Activated CD8-positive, alpha-beta memory T cell treated with anti-CD3 and anti-CD28 coated beads for 24 hours (primary cell): Measurements from ENCODE around the gene PPP2R5D.
"Not testable (repeated sequence)": the region's sequence is repeated elsewhere in the genome, so short reads cannot be mapped to it uniquely, and the experiment has no call there.

ENCODE experiments used
- DNase-seq: peaks from one replicate; pipeline ENCODE4 v3.0.0-alpha.2; 2020

PPP2R5D gene

DNA sequence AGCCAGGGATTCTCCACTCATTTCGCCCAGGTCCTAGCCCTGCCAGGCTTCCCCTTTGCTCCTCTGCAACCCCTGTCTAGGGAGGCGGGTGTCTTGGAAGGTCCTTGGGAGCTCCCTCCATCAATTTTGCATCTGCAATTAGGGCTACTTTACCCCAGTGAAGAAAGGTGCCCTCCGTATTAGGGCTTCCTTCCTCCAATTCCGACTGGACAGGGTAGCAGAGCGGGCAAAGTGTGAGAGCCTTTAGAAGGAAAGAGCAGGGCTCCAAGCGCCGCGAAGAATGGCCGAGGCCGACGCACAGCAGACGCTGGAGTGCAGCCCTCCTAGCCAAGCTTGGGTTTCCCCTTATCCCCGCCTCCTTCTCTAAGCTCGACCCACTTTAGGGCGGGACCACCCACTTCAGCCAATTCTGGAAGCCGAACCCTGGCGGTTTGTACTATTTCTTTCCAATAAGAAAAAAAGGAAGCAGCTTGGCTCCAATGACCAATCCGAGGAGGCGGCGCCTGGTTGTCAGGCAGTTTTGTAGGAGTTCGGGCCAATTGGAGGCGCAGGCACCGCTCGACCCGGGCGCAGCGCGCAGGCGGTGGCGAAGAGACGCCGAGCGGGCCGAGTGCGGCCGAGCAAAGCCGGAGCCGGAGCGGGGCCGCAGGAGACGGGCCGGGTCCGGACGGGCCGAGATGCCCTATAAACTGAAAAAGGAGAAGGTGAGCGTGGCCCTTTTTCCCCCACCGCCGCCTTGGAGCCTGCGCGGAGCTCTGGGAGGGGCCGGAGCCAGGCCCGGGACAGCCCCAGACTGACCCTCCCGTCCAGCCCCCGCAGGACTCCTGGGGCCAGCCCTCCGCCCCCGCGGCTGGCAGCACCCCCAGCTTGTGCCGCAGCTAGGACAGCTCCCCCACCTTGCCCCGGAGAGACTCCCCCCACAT, at the start of gene PPP2R5D:
TSS of gene PPP2R5D (plus strand) at position 570 of the 923 bp plus-strand sequence. CDS start at position 678, 108 bp downstream.
- DNase-seq: peak; percentile 97

DNA sequence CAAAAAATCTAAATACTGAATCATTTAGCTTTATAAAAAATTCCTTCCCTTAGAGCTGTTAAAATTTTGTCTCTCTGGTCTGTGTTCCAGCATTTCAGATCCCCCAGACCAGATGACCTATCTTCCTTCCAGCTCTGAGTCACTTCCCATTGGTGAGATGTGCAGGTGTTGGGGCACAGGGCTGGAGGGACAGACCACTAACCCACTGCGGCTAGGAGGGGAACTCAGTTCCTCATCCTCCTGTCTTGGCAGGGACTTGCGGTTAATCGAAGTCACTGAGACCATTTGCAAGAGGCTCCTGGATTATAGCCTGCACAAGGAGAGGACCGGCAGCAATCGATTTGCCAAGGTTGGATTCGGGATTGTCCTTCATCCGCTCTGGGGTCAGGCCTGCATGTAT, 49.0 kb upstream of the PPP2R5D start:
- no peak for DNase-seq

DNA sequence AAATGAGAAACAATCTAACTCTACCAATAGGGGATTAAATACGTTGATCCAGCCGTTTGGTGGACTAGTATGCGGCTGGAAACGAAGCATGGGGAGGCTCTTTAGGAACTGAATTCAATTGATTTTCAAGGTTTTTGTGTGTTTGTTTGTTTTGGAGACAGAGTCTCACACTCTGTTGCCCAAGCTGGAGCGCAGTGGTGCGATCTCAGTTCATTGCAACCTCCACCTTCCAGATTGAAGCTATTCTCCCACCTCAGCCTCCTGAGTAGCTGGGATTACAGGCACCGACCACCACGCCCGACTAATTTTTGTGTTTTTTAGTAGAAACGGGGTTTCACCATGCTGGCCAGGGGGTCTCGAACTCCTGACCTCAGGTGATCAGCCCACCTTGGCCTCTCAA, 48.0 kb upstream of the PPP2R5D start:
- DNase-seq: no peak

DNA sequence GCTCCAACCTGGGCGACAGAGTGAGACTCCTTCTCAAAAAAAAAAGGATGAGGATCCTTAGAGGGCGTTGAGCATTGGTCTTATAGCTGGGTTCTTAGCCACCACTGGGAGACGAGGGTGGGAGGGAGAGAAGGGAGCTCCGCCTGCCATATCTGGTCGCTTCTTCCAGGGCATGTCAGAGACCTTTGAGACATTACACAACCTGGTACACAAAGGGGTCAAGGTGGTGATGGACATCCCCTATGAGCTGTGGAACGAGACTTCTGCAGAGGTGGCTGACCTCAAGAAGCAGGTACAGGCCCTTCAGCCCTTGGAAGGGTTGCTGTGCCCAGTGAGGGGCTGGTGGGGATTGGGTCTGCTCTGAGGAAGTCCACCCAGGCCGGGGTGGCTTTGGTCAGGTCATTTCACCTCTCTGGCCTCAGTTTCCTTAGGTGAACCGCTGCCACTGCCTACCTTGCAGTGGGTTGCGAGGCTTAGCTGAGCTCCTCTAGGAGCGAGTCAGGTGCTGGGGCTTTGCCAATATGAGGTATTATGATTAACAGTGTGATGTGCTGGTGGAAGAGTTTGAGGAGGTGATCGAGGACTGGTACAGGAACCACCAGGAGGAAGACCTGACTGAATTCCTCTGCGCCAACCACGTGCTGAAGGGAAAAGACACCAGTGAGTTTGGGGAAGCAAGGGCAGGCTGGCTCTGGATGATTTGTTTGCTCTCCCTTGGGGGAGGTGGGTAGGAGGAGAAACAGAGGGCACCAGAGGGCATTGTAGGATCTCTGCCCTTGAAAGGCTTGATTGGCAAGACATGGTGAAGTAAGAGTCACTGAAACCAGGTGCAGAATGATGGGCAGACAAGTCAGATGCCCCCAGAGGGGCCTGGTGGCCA, 46.6 kb upstream of the PPP2R5D start:
- no peak for DNase-seq

DNA sequence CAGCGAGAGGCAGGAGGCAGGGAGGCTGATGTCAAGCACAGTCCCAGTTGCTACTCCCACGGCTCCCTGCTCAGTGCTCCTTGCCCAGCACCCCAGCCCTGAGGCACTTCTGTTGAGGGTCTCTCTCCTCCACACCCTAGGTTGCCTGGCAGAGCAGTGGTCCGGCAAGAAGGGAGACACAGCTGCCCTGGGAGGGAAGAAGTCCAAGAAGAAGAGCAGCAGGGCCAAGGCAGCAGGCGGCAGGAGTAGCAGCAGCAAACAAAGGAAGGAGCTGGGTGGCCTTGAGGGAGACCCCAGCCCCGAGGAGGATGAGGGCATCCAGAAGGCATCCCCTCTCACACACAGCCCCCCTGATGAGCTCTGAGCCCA, 46.0 kb upstream of the PPP2R5D start:
- DNase-seq: no peak

DNA sequence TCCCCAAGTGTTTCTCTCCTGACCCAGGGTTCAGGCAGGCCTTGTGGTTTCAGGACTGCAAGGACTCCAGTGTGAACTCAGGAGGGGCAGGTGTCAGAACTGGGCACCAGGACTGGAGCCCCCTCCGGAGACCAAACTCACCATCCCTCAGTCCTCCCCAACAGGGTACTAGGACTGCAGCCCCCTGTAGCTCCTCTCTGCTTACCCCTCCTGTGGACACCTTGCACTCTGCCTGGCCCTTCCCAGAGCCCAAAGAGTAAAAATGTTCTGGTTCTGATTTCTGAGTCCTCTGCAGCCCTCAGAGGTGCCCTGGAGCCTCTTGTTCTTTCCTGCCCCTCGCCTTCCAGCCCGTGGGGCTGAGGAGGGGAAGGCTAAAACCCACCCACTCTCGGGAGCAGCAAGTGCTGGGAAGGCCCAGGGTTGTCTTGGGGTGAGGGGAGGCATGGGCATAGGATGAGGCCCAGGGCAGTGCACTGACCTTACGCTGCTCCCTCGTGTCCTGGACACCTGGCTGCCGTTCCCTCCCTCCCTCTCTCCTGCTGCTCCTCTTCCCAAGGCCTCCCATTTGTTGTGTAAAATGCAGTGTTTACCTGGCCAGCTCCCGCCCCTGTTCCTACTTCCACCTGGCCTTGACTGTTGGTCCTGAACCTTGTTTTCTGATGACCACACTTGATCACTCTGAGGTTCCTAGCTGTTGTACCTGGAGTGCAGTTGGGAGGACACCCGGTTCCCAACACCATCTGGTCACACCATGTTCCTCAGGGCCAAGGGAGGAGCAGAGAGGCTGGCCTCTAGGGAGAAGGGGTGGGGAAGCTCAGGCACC, 45.2 kb upstream of the PPP2R5D start:
- no peak for DNase-seq

DNA sequence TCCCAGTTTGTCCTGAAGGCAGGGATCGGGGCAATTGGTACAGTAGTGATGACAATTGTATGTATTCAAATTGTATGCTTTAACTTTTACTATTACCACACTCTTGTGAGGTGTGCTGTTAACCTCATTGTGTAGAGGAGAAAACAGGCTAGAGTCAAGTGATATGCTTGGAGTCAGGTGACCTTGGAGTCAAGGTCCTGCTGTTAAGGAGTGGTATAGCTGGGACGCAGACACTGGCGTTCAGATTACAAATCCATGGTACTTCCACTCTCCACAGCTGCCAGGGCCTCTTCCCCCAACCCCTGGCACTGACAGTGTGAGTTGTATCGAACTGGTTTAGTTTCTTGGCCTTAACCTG, 44.6 kb upstream of the PPP2R5D start:
- DNase-seq: no peak

DNA sequence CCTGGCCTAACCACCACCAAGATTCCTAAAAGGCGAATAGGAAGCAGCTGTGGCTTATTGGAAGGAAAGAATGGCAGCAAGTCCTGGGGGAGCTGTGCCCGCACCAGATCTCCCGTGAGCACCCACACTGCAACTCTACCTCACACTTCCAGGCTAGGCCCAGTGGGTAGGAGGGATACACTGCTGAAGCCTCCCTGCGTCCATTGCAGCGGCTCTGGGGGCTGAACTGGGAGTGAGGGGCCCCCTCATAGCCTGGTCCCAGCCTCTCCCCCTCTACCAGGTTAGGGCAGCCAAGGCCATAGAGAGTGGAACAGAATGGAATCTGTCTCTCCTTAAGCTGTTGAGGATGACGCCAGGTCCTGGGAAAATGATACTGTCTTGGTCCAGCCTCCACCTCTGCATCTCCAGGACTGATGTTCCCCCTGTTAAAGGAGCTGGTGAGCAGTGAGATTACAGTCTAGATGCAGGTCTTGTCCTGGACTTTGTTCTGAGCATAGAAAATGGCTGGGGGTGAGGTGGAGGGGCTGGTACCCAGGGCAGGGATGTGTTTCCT, 43.8 kb upstream of the PPP2R5D start:
- DNase-seq: no peak

DNA sequence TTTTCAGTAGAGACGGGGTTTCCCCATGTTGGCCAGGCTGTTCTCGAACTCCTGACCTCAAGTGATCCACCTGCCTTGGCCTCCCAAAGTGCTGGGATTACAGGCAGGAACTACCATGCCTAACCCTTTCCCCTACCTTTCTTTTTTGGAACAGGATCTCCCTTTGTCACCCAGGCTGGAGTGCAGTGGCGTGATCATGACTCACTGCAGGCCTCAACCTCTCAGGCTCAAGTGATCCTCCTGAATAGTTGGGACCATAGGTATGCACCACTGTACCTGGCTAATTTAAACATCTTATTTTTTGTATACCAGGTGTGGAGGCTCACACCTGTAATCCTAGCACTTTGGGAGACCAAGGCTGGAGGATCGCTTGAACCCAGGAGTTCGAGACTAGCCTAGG, 43.0 kb upstream of the PPP2R5D start:
- not testable (repeated sequence) for DNase-seq

DNA sequence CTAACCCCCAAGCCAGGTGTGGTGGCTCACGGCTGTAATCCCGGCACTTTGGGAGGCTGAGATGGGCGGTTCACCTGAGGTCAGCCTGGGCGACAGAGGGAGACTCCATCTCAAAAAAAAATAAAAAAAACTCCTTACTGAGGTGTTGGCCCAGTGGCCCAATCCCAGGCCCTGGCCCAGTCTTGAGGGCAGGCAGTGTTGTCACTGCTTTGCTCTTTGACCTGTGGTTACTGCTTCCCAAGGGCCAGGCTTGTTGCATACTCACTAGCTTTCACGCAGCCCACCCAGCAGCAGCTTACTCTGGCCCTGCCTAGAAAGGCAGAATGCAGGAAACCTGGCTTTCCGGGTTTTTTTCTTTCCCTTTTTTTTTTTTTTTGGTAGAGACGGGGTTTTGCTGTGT, 41.9 kb upstream of the PPP2R5D start:
- DNase-seq: no peak

DNA sequence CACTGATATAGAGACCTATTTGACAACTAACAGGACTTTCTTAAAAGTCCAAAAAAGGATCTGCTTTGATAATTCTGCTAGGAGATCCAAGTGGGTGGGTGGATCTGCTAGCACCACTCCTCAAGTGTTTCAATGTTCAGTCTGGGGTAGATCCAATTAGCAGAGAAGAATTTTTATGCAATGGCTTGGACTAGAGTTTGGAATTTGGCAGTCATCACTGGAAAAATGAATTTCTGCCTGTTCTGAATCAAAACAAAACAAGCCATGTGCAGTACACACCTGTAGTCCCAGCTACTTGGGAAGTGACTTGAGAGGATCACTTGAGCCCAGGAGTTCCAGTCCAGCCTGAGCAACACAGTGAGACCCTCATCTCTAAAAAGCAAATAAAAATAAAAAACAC, 36.4 kb upstream of the PPP2R5D start:
- DNase-seq: no peak

DNA sequence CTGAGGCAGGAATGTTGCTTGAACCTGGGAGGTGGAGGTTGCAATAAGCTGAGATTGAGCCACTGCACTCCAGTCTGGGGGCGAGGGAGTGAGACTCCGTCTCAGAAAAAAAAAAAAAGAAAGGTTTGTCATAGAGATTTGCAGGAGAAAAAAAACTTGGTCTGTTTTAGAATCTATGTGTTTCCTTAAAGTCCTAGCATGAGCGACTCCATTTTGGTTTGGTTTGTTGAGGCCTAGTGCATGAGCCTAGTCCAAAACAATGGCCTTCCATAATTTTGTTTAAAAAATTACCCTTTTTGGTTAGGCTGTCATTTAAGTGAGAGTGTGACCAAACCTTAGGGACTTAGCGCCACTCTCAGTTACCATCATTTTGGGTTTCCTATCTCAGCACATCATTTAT, 32.0 kb upstream of the PPP2R5D start:
- DNase-seq: no peak

DNA sequence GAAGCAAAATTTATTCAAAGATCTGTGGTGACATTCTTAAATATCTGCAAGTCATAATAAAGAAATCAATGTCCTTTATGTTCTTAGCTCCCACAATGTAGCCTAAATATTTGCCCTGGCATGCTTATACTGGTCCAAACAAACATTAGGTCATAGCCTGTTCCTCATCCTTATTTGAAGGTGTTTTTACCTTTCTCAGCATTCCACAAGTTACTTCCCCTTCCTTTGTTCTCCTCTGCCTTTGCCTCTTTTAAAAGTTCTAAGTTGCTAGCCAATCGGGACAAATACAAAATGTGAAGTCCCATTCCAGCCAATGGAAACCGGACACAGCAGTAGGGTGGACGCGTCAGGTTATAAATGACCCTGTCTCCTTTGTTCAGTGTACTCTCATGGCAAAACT, 30.0 kb upstream of the PPP2R5D start:
- DNase-seq: not testable (repeated sequence)

DNA sequence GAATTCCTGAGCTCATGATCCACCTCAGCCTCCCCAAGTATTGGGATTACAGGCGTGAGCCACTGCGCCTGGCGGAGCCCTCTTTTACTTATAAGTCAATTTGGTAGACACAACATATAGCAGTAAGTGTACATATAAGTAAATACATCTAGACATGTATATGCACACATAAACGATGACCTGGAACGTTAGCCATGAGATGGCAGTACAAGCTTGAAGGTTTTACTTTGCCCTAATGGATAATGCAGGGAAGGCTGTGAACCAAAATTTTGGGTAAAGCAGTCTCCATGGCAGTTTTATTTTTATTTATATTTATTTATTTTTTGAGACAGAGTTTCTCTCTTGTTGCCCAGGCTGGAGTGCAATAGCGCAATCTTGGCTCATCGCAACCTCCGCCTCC, 26.2 kb upstream of the PPP2R5D start:
- DNase-seq: no peak

DNA sequence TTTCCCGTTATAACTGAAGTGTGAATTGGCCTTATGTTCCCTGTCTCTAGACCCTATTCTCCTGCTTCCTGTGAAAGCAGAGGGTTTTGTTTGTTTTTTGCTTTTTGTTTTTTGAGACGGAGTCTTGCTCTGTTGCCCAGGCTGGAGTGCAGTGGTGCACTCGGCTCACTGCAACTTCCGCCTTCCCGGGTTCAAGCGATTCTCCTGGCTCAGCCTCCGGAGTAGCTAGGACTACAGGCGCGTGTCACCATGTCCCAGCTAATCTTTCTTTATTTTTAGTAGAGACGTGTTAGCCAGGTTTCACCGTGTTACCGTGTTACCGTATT, 24.5 kb upstream of the PPP2R5D start:
- DNase-seq: no peak

DNA sequence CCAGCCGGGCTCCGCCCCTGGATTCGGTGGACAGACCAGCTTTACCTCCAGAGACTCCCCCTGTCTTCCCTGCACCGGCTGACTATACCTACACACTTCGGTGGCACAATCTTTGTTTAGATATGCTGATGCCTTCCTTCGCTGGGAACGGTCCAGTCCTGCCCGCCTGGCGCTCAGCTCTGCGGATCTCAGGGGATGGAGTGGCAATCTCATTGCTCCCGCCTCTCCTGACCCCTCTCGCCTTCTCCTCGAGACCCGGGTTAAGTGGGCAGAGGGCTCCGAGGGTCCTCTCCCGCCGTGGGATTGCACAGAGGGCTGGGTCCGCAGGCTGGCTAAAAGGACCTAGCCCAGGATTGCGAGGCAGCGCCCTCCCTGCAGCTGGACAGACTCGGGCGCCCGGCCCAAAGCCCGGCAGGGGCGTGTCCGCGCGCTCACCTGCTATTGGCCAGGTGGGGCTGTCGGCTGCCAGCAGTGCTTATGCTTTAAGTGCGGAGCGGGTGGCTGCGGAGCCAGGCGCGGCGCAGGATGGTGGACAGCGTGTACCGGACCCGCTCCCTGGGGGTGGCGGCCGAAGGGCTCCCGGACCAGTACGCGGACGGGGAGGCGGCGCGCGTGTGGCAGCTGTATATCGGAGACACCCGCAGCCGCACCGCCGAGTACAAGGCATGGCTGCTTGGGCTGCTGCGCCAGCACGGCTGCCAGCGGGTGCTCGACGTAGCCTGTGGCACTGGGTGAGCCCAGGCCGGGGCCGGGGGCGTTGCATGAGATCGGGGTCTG, 23.9 kb upstream of the PPP2R5D start, which contains the start of gene GNMT:
TSS of gene GNMT (plus strand) at position 512 of the 777 bp plus-strand sequence. CDS start at position 526, 14 bp downstream.
- peak; percentile 70 for DNase-seq

DNA sequence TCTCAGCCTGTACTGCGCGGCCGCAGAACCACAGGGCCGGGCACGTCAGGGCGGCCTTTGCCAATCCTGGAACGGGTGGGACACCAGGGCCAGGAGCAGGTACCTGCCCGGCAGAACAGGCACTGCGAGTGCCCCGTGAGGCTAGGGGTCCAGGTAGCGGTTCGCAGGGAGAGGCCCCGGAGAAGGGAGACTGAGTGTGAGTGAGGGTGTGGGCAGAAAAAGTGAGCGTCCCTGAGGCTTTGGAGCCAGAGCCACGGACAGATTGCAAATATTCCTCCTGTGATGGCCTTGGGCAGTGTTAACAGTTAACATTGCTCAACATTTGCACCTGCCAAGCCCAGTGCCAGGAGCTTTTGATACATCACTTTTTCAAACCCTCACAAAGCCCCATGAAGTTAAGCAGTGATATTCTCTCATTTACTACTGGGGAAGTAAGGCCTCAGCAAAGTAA, 23.3 kb upstream of the PPP2R5D start:
- DNase-seq: no peak

DNA sequence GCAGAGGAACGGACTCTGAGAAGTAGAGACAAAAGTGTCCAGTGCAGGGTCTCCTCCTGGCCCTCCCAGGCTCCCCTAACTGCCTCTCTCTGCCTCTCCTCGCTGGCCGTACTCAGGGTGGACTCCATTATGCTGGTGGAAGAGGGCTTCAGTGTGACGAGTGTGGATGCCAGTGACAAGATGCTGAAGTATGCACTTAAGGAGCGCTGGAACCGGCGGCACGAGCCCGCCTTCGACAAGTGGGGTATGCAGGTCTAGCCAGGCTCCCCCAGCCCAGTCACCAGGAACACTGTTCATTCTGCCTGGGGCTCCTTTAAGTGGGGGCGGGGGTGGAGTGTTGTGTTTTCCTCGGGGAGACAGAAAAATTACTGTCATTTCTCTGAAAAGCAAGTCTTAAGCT, 22.3 kb upstream of the PPP2R5D start:
- no peak for DNase-seq

DNA sequence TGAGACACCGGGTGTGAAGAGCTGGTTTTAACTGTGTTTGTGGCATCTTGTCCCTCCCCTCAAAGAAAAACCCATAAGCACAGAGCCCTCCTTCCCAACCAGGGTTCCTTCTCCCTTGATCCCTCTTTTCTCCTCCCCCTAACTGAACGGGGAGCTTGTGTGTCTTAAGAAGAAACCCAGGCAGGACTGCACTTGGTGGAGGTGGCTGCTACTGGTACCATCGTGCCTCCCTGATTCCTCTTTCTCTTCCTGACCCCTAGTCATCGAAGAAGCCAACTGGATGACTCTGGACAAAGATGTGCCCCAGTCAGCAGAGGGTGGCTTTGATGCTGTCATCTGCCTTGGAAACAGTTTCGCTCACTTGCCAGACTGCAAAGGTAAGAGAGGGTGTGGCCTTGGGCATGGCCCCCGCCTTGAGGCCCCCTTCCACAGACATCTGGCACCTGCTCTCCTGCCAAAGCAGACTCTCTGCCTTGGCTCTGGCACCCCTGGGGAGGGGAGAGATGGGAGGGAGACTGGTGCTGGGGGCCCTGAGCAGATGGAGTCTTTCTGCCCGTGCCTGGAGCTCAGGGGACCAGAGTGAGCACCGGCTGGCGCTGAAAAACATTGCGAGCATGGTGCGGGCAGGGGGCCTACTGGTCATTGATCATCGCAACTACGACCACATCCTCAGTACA, 21.7 kb upstream of the PPP2R5D start:
- no peak for DNase-seq

DNA sequence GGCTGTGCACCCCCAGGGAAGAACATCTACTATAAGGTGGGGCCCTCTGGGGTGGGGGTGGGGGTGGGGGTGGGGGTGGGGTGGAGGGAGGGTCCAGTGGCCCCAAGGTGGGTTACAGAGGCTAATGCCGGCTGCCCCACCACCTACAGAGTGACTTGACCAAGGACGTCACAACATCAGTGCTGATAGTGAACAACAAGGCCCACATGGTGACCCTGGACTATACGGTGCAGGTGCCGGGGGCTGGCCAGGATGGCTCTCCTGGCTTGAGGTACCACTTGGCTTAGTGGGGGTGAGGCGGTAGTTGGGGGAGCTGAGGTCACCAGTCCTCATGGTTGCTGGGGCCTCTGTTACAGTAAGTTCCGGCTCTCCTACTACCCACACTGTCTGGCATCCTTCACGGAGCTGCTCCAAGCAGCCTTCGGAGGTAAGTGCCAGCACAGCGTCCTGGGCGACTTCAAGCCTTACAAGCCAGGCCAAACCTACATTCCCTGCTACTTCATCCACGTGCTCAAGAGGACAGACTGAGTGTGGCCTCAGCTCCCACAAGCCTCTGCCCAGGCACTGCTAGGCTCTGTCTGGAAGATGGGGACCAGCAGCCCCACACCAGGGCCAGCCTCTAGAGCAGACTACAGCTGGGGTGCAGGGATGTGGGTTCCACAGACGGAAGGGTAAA, 21.1 kb upstream of the PPP2R5D start:
- DNase-seq: no peak
